HUDEP-2 (cell line): ENCODE results near the gene MREG.
"Not testable (repeated sequence)": the region's sequence is repeated elsewhere in the genome, so short reads cannot be mapped to it uniquely, and the experiment has no call there.

Source experiments
- DNase-seq, 76 experiments: peaks; one replicate each; lab custom pipeline; 2025; ENCODE audit not compliant: unreplicated experiment in 76 of 76; lab: John Stamatoyannopoulos, UW

MREG gene

GRCh38 chr2:216023055-216023648 is 9.8 kb upstream of the MREG start:
- peak in 50 of 76 experiments; percentile 5 to 62 (median 29) for DNase-seq

- DNase-seq, result no peak
These were observed 8.6 kb upstream of the MREG start for GRCh38 chr2:216021768-216022565.

GRCh38 chr2:216018709-216019108 is 5.4 kb upstream of the MREG start:
- no peak for DNase-seq

GRCh38 chr2:216017365-216017764 is 4.0 kb upstream of the MREG start:
- DNase-seq, result peak in 1 of 76 experiments; percentile 9

- no peak for DNase-seq
These were observed 3.2 kb upstream of the MREG start for GRCh38 chr2:216016581-216016980.

GRCh38 chr2:216015722-216016464 is 2.5 kb upstream of the MREG start:
- no peak for DNase-seq

- DNase-seq, result no peak
These were observed 1.6 kb upstream of the MREG start for GRCh38 chr2:216014986-216015385.

GRCh38 chr2:216014006-216014405 is 655 bp upstream of the MREG start:
- DNase-seq, result no peak

GRCh38 chr2:216012830-216013079 is 596 bp downstream of the MREG start:
- no peak for DNase-seq

GRCh38 chr2:216012133-216012829 is 1.1 kb downstream of the MREG start:
- DNase-seq, result peak in 1 of 76 experiments; percentile 5

GRCh38 chr2:216009215-216009614 is 4.1 kb downstream of the MREG start:
- not testable (repeated sequence) for DNase-seq

GRCh38 chr2:216008387-216008786 is 5.0 kb downstream of the MREG start:
- no peak for DNase-seq

GRCh38 chr2:216006164-216006663 is 7.1 kb downstream of the MREG start:
- DNase-seq, result peak in 72 of 76 experiments; percentile 13 to 82 (median 58)

GRCh38 chr2:216004697-216005283 is 8.6 kb downstream of the MREG start:
- DNase-seq, result peak in 67 of 76 experiments; percentile 5 to 89 (median 55)

GRCh38 chr2:216003876-216004696 is 9.3 kb downstream of the MREG start:
- DNase-seq, result peak in 73 of 76 experiments; percentile 6 to 89 (median 54)

- DNase-seq, result no peak
These were observed 10.7 kb downstream of the MREG start for GRCh38 chr2:216002693-216003092.

GRCh38 chr2:216002101-216002678 is 11.2 kb downstream of the MREG start:
- peak in 42 of 76 experiments; percentile 1 to 53 (median 25) for DNase-seq

GRCh38 chr2:216001216-216002100 is 11.9 kb downstream of the MREG start:
- peak in 9 of 76 experiments; percentile 9 to 36 (median 16) for DNase-seq
